ENCODE measurements around the gene NUDT3.

The NUDT3 gene

DNA sequence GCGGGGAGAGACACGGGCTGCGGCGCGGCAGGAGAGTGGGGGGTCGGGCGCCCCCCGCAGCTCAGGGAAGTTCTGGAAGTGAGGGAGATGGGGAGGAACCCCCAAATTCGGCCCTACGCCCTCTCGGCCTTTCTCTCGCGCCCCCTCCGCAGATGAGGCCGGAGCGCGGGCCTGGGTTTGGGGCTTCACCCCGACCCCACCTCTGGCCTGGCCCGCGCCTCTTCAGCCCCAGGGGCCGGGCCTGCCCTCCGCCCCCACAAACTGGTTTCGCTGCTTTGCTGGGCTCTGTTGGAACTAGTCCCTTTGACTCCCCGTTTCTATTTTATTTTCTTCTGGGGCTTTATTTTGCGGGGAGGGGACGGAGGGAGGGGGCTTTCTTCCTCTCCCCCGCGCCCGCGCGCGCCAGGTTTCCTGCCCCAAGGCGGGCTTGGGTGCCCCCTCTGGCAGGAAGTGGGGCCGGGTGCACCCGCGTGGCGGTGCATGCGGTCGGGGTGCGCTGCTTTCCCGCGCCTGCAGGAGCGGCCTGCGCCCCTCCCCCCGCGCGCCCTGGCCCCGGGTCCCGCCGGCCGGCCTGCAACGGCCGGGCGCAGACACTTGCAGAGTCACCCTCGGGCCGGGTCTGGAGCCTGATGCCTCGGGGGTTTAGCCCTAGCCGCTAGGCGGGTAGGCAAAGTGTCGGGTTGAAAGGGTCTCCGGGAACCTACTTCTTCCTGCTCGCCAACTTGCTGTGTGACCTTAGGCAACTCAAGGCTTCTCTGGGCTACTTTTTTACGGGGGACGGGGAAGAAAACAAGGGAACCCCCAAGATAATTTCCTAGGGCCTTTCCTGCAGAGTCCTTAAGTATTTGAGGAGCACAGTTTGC, 154.5 kb downstream of the NUDT3 start:
- peaks cover 36% of the 10 kb centered on the region for H3K36me3 Mint-ChIP-seq (ENCODE audit: insufficient read depth)
- no peaks in the 10 kb centered on the region for H3K27me3 Mint-ChIP-seq
- DNase-seq (peak; percentile 53 to 64 (median 61)), ATAC-seq (replicated peaks) (peak; percentile 7)
- peaks cover 30 to 32% of the 10 kb centered on the region in 2 donors for H3K4me1 Mint-ChIP-seq (ENCODE audit: low read depth in 2 of 2)
- peak overlapping the region; percentile 71 to 74 for H3K4me3 Mint-ChIP-seq
- no peaks in the 10 kb centered on the region for H3K9me3 Mint-ChIP-seq
- H3K27ac Mint-ChIP-seq: peak overlapping the region; percentile 81 to 88

- DNase-seq: no peak
- ATAC-seq (replicated peaks): no peak
- Mint-ChIP-seq H3K27ac (peak overlapping the region in 1 of 2 donors; percentile 97), H3K36me3 (ENCODE audit: insufficient read depth) (peaks cover 36% of the 10 kb centered on the region), H3K4me1 (ENCODE audit: low read depth in 2 of 2) (peaks cover 23 to 27% of the 10 kb centered on the region in 2 donors), H3K9me3 (no peaks in the 10 kb centered on the region), H3K27me3 (no peaks in the 10 kb centered on the region), H3K4me3 (peak overlapping the region; percentile 91 to 96)
Observed at GRCh38 chr6:34237316-34237721, 155.2 kb downstream of the NUDT3 start.

DNA sequence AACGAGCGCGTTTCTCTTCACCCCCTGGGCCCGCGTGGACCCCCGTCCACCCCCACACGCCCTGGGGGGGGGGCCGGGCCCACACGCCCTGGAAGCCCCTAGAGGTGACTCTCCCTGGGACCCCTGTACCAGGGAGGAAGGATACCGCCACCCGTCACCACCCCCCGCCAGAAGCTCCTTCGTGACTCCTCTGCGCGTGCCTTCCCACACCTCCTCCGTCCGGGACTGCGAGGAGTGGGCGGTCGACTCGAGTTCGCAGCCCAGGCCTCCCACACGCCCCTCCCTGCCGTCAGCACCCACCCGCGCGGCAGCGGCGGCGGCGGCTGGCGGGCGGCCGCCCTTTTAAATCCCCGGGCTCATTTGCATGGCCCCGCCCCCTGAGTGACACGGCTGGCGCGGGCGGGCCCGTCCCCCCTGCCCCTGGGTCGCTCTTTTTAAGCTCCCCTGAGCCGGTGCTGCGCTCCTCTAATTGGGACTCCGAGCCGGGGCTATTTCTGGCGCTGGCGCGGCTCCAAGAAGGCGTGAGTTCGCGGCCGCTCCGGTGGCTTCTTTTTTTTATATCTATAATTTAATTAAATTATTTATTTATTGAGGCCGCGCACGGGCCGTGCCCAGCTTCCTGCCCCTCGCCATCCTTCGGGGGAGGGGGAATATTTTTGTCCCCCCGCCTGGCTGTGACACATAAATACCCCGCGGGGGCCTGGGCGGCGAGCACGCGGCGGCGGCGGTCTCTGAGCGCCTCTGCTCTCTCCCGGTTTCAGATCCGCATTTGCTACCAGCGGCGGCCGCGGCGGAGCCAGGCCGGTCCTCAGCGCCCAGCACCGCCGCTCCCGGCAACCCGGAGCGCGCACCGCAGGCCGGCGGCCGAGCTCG, 155.8 kb downstream of the NUDT3 start, which contains the start of gene HMGA1:
HMGA1 (plus strand) TSS at position 431 of the 873 bp plus-strand sequence. CDS start 3,908 bp downstream, outside the sequence.
- H3K36me3 Mint-ChIP-seq (ENCODE audit: insufficient read depth): peaks cover 31% of the 10 kb centered on the region
- no peaks in the 10 kb centered on the region for H3K9me3 Mint-ChIP-seq
- H3K27me3 Mint-ChIP-seq: no peaks in the 10 kb centered on the region
- H3K27ac Mint-ChIP-seq: peak within 1 kb of the TSS; percentile 97 to 99
- DNase-seq: peak; percentile 83 to 86 (median 86)
- peaks cover 20 to 27% of the 10 kb centered on the region in 2 donors for H3K4me1 Mint-ChIP-seq (ENCODE audit: low read depth in 2 of 2)
- ATAC-seq (replicated peaks): peak; percentile 72
- H3K4me3 Mint-ChIP-seq: peak within 1 kb of the TSS; percentile 91 to 96

DNA sequence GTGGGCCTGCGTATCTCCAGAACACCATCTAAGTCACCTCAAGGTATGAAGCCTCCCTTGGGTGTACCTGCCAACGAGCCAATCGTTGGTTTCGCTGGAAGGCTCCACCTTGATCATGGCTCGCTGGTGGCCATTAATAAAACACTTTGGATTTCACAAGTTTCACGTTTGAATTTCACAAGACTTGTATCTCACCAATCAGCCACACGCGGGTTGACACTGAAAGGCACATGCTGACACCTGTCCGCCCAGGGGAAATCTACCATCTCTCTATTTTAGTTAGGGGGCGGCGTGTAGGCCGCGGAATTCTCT, 156.4 kb downstream of the NUDT3 start:
- H3K27me3 Mint-ChIP-seq: no peaks in the 10 kb centered on the region
- H3K9me3 Mint-ChIP-seq: no peaks in the 10 kb centered on the region
- peaks cover 28% of the 10 kb centered on the region for H3K36me3 Mint-ChIP-seq (ENCODE audit: insufficient read depth)
- H3K4me3 Mint-ChIP-seq: peak overlapping the region; percentile 91 to 96
- peak overlapping the region; percentile 97 to 99 for H3K27ac Mint-ChIP-seq
- ATAC-seq (replicated peaks) (peak; percentile 60), DNase-seq (peak; percentile 65 to 72 (median 70))
- peaks cover 20 to 27% of the 10 kb centered on the region in 2 donors for H3K4me1 Mint-ChIP-seq (ENCODE audit: low read depth in 2 of 2)

- H3K9me3 Mint-ChIP-seq: no peaks in the 10 kb centered on the region
- DNase-seq (peak in 2 of 3 experiments; percentile 45 to 52), ATAC-seq (replicated peaks) (peak; percentile 39)
- peaks cover 20 to 27% of the 10 kb centered on the region in 2 donors for H3K4me1 Mint-ChIP-seq (ENCODE audit: low read depth in 2 of 2)
- H3K4me3 Mint-ChIP-seq: peak overlapping the region; percentile 91 to 96
- no peaks in the 10 kb centered on the region for H3K27me3 Mint-ChIP-seq
- H3K27ac Mint-ChIP-seq: peak overlapping the region; percentile 97 to 99
- peaks cover 22% of the 10 kb centered on the region for H3K36me3 Mint-ChIP-seq (ENCODE audit: insufficient read depth)
Observed at GRCh38 chr6:34235307-34236130, 156.9 kb downstream of the NUDT3 start.

- ATAC-seq (replicated peaks): no peak
- DNase-seq: no peak
- no peaks in the 10 kb centered on the region for H3K27me3 Mint-ChIP-seq
- H3K36me3 Mint-ChIP-seq (ENCODE audit: insufficient read depth): peaks cover 22% of the 10 kb centered on the region
- H3K4me3 Mint-ChIP-seq: peak overlapping the region; percentile 57 to 59
- H3K4me1 Mint-ChIP-seq (ENCODE audit: low read depth in 2 of 2): peaks cover 20 to 24% of the 10 kb centered on the region in 2 donors
- no peaks in the 10 kb centered on the region for H3K9me3 Mint-ChIP-seq
- peak overlapping the region; percentile 57 to 81 for H3K27ac Mint-ChIP-seq
Observed at GRCh38 chr6:34234667-34235306, 157.7 kb downstream of the NUDT3 start.

DNA sequence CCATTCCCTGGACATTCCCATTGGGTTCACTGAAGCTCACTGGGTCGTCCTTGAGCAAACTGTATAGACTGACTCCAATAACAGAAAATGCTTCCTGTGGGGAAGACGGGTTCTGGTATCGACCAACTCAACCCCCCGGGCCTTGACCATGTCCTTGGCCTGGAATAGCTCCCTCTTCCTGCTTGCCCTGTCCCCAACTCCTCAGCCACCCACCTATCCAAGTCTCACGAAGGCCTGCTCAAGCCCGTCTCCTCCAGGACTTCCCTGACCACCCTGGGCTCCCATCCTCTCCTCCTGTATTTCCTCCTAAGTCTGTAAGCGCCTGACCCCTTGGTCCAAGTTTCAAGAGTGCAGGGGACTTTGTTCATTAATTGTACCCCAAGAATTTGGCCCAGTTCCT, 158.6 kb downstream of the NUDT3 start:
- H3K4me3 Mint-ChIP-seq: peak overlapping the region; percentile 57 to 59
- peaks cover 18% of the 10 kb centered on the region in 2 donors for H3K4me1 Mint-ChIP-seq (ENCODE audit: low read depth in 2 of 2)
- ATAC-seq (replicated peaks) (no peak), DNase-seq (no peak)
- peak overlapping the region; percentile 57 to 81 for H3K27ac Mint-ChIP-seq
- H3K36me3 Mint-ChIP-seq (ENCODE audit: insufficient read depth): peaks cover 22% of the 10 kb centered on the region
- H3K9me3 Mint-ChIP-seq: no peaks in the 10 kb centered on the region
- no peaks in the 10 kb centered on the region for H3K27me3 Mint-ChIP-seq

GRCh38 chr6:34232901-34233300, 159.6 kb downstream of the NUDT3 start:
- H3K36me3 Mint-ChIP-seq (ENCODE audit: insufficient read depth): peaks cover 20% of the 10 kb centered on the region
- no peak overlapping the region for H3K4me3 Mint-ChIP-seq
- peaks cover 11% of the 10 kb centered on the region in 2 donors for H3K4me1 Mint-ChIP-seq (ENCODE audit: low read depth in 2 of 2)
- no peak for ATAC-seq (replicated peaks)
- H3K9me3 Mint-ChIP-seq: no peaks in the 10 kb centered on the region
- DNase-seq: no peak
- peak overlapping the region; percentile 6 to 29 for H3K27ac Mint-ChIP-seq
- no peaks in the 10 kb centered on the region for H3K27me3 Mint-ChIP-seq

GRCh38 chr6:34231566-34232336, 160.7 kb downstream of the NUDT3 start:
- Mint-ChIP-seq H3K36me3 (ENCODE audit: insufficient read depth) (peaks cover 15% of the 10 kb centered on the region), H3K27me3 (no peaks in the 10 kb centered on the region), H3K4me1 (ENCODE audit: low read depth in 2 of 2) (peaks cover 11% of the 10 kb centered on the region in 2 donors), H3K9me3 (no peaks in the 10 kb centered on the region), H3K4me3 (no peak overlapping the region), H3K27ac (peak overlapping the region in 1 of 2 donors; percentile 29)
- DNase-seq: no peak
- ATAC-seq (replicated peaks): no peak

DNA sequence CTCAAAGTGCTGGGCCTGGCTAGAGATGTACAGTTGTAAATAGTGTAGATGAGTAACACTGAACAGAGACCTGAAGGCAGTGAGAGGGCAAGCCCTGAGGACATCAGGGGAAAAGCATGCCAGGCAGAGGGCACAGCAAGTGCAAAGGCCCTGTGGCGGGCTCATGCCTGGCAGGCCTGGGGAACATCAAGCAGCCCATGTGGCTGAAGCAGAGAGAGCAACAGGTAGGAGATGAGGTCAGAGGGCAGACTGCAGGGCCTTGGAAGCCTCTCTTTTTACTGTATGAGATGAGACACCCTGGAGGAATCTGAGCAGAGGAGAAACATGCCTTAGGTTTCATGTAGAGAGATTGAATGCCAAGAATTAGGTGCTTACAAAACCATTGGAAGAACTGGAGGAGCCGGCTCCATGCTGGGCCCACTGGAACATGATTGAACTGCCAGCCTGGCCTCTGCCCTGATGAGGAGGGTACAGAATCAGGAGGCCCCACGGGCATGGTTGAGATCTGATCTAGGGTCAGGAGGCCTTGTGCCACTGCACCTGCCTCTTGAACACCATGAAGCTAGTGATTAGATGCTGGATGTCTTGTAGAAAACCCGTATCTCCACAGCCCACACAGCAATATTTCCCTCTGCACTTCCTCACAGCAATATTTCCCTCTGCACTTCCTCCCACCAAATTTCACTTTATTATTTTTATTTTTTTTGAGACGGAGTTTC, 161.7 kb downstream of the NUDT3 start:
- Mint-ChIP-seq H3K27me3 (no peaks in the 10 kb centered on the region), H3K27ac (peak overlapping the region in 1 of 2 donors; percentile 59), H3K4me1 (ENCODE audit: low read depth in 2 of 2) (peaks cover 7% of the 10 kb centered on the region in 2 donors), H3K36me3 (ENCODE audit: insufficient read depth) (peaks cover 6% of the 10 kb centered on the region), H3K9me3 (no peaks in the 10 kb centered on the region), H3K4me3 (no peak overlapping the region)
- no peak for DNase-seq
- ATAC-seq (replicated peaks): no peak

- Mint-ChIP-seq H3K27ac (peak overlapping the region in 1 of 2 donors; percentile 59), H3K4me3 (no peak overlapping the region), H3K4me1 (ENCODE audit: low read depth in 2 of 2) (peaks cover 6 to 7% of the 10 kb centered on the region in 2 donors), H3K9me3 (no peaks in the 10 kb centered on the region), H3K36me3 (ENCODE audit: insufficient read depth) (peaks cover 4% of the 10 kb centered on the region), H3K27me3 (no peaks in the 10 kb centered on the region)
- ATAC-seq (replicated peaks): no peak
- no peak for DNase-seq
Observed at GRCh38 chr6:34229877-34230276, 162.6 kb downstream of the NUDT3 start.

Measured in effector memory CD8-positive, alpha-beta T cell (primary cell).